HG03378 (cell line): ENCODE results near the gene AQP7.
"Not testable (repeated sequence)": the region's sequence is repeated elsewhere in the genome, so short reads cannot be mapped to it uniquely, and the experiment has no call there.

Experiments
- ATAC-seq: cut with Tn5 transposase; IDR thresholded peaks from one replicate; pipeline ENCODE4 v1.9.1; 2021; ENCODE audit warnings: mild to moderate bottlenecking, moderate library complexity; ENCODE audit not compliant: unreplicated experiment

Gene AQP7

DNA sequence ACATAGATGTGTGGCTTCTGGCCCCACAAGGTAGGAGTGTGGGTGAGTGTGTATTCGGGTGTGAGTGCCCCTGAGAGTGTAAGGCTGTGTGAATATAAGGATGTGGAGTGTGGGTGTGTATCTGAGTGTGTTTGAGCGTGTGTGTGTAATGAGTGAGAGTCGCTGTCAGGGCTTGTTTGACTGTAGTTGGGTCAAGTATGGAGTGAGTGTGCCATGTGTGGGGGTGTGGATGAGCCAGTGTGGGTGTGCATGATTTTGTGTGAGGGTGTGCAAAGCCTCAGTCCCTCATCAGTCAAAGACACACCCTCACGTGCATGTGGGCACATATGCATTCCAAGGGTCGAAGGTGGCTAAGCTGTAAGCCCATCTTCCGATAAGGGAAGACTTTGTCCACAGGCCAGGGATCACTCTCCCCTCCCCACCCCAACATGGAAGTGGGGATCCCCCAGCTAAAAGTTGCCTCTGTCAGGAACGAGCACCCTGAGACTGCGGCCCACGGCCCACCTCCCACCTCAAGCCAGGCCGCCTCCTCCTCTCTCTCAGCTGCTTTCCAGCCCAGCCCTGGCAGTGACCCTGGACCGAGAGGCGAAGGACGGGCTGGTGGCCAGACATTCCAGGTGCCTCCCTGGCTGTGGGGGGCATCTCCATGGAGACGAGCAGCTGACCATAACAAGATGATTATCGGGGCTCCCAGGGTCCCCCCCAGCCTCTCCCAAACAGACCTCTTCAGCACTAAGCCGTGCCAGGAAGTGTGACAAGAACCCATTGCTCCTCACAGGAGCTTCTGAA lies 32.1 kb upstream of the AQP7 start:
- no peak for ATAC-seq

DNA sequence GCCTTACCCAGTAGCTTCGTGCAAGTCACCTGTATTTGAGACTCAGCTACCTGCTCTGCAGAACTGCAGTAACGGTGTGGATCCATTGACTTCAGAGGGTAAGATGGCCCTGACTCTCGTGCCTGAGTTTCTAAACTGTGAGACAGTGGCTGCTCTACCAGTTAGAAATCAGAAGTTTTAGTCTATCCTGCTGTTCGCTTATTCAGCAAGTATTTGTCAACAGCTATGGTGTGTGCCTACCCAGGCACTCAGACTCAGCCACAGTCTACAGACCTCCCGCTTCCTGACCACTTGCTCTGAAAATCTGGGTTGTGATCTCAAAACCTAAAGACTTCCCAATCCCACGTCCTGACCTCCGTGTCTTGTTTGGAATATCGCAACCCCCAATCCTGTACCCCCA lies 31.5 kb upstream of the AQP7 start:
- no peak for ATAC-seq

GRCh38 chr9:33431420-33431819 lies 29.1 kb upstream of the AQP7 start:
- ATAC-seq: no peak

DNA sequence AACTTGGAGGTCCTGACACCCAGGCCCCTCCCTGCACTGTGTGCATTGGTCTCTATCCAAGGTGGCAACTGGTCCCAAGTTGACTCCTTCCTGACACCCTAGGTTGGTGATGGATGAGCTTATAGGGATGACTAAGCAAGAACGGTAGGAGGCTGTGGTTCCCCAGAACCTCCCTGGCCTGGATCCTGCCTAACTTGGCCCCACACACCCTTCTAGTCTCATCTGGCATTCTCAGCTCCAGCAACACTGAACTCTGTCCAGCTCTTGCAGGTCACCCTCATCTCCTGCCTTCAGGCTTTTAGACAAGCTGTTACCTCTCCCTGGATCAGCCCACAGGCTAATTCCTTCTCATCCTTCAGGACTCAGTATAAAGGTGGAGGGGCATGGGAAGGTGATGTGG lies 28.6 kb upstream of the AQP7 start:
- ATAC-seq: no peak

DNA sequence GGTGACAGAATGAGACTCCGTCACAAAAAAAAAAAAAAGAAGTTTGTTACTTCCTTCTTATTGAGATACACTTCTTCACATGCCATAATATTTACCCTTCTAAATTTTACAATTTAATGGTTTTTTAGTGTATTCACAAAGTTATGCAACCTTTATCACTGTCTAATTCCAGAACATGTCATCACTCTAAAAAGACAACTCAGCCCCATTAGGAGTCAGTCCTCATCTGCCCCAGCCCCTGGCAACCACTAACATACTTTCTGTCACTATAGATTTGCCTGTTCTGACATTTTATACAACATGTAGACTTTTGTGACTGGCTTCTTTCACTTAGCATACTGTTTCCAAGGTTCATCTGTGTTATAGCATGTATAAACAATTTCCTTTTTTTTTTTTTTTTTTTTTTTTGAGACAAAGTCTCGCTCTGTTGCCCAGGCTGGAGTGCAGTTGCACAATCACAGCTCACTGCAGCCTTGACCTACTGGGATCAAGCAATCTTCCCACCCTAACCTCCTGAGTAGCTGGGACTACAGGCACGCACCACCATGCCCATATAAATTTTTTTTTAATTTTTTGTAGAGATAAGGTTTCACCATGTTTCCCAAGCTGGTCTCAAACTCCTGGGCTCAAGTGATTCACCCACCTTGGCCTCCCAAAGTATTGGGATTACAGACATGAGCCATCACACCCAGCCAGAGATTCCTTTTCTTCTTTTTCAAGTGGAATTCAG lies 27.1 kb upstream of the AQP7 start:
- no peak for ATAC-seq

GRCh38 chr9:33426843-33427293 lies 24.5 kb upstream of the AQP7 start:
- ATAC-seq: no peak

GRCh38 chr9:33425128-33425533 lies 22.8 kb upstream of the AQP7 start:
- ATAC-seq: no peak

DNA sequence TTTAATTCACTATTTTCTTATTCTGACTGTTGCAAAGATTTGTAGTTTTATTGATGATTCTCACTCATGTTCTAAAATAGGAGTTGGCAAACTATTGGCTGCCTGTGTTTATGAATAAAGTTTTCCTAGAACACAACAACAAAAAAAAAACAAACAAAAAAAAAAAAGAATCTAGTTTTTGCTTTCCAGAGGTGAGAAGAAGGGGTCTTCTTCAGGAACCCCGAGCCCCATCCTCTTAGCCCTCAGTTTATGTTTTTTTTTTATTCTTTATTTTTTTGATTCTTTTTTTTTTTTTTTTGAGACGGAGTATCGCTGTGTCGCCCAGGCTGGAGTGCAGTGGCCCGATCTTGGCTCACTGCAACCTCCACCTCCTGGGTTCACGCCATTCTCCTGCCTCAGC lies 22.1 kb upstream of the AQP7 start:
- not testable (repeated sequence) for ATAC-seq

- ATAC-seq: not testable (repeated sequence)
These were observed 21.7 kb upstream of the AQP7 start for GRCh38 chr9:33424043-33424442.

GRCh38 chr9:33419708-33420303 lies 17.4 kb upstream of the AQP7 start:
- no peak for ATAC-seq

DNA sequence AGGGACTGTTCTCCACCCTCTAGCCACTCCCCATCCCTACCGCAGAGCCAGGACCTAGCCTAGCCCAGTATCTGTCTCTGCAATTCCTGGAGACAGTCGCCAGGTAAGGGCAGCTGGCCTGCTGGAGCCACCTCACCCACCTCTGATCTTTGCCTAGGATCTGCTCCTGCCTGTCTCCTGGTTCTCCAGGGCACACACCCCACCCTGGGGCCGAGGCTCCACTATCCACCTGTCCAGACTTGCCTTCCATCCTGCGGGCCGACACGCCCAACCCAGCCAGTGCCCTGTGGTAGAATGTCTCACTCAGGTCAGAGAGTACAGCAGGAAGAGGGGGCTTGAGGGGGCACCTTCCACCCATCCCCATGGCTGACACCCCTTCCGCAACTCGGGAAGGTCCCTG lies 15.7 kb upstream of the AQP7 start:
- ATAC-seq: no peak

DNA sequence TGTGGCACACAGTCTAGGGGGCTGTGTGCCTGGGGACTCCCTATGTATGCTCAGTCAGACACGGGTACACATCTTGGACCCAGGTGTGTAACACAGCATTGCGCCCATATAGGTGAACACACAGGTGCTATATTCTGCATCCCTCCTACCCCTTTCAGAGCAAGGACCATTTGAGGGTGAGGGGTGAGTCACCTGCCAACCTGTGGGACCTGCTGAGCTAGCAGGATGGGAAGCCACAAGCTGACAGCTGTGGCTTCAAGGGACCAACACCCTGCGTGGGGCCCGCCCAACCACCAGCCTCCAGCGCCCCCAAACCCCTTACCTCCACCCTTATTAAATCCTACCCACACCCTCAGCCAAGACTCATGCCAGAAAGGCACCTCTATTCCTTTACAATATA lies 14.6 kb upstream of the AQP7 start:
- ATAC-seq: no peak

- ATAC-seq: peak; percentile 46
These were observed 13.2 kb upstream of the AQP7 start for GRCh38 chr9:33415501-33416038.

DNA sequence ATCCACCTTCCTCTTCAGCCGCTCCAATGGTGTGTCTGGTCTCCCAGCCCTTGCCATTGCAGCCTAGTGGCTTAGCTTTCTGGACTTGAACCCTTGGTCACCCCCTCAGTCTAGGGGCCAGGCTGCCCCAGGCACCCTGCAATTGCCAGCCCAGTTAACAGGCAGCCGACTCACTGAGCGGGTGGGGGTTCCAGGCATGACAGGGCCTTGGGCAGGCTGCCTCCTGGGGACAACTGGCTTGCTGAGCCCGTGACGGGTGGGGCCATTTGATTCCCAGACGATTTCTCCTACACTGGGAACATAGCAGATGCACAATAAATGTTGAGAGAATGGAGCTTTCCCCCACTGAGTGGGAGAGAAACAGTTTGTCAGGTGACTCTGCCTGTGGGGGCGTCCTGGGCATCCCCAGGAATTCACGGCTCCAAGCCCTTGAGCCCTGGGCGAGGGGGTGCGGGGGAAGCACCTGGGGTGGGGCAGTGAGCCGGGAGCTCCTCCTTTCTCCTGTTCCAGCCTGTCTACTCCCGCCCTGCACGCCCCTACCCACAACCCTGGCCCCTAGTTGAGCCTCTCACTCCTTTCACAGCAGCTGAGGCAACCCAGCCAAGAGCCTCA lies 12.6 kb upstream of the AQP7 start:
- ATAC-seq: no peak

- no peak for ATAC-seq
These were observed 11.9 kb upstream of the AQP7 start for GRCh38 chr9:33414268-33414667.

GRCh38 chr9:33408087-33408486 lies 5.7 kb upstream of the AQP7 start:
- ATAC-seq: no peak

DNA sequence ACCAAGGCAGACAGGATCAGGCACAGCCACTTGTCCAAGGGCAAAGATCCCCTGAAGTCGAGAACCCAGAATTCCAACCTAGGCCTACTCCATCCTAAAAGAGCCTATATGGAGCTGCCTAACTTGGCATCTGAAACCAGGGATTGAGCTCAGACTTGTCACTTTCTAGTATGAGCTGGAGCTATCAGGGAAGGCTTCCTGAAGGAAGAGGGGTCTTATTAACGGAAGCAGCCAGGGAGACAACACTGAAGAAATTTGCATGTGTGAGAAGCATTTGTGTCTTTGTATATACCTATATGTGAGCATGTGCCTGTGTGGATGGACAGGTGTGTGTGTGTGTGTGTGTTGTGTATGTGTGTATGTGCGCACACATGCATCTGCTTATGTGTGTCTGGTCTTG lies 4.7 kb upstream of the AQP7 start:
- ATAC-seq: no peak

GRCh38 chr9:33404788-33405362 lies 2.5 kb upstream of the AQP7 start:
- no peak for ATAC-seq

- ATAC-seq: no peak
These were observed 1.8 kb upstream of the AQP7 start for GRCh38 chr9:33403941-33404787.

DNA sequence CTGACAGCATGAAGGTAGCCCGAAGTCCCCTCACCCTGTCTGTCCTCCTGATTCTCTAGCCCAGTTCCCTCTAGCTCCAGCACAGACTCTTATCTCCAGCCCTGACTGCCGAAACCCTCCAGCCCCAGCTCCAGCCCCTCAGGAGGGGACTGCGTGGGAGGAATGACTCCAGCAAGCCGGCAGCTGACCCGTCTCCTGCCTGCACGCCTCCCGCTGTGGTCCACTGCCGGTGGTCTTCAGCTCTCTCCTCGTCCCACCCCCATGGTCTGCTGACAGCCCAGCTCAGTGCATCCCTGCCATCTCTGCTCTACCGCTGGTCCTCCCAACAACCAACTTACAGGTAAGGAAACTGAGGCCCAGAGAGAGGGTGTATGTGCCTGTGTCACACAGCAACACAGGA lies 559 bp downstream of the AQP7 start:
- not testable (repeated sequence) for ATAC-seq
